Measurements from ENCODE around the gene IQGAP3.

DNA sequence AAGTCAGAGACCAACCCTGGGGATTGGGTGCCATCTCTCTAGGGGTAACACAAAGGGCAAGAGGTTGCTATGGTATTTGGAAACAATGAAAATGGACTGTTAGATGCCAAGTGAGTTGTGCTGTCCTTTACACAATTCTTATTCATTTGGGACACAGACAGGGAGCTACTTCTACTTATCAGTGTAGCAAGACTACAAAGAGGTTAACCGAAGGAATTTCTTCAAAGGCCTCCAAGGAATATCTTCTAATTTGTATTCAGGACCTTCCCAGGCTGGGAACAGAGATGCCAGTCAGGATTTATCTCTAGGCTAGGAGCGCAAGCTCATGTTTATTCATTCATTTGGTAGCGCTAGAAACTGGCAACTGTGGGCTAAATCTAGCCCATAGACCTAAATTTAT, 21.8 kb upstream of the IQGAP3 start:
- TF ChIP-seq POLR2A (IDR thresholded peaks at IDR 0.05), result no peak
- TF ChIP-seq, protein P1, sequence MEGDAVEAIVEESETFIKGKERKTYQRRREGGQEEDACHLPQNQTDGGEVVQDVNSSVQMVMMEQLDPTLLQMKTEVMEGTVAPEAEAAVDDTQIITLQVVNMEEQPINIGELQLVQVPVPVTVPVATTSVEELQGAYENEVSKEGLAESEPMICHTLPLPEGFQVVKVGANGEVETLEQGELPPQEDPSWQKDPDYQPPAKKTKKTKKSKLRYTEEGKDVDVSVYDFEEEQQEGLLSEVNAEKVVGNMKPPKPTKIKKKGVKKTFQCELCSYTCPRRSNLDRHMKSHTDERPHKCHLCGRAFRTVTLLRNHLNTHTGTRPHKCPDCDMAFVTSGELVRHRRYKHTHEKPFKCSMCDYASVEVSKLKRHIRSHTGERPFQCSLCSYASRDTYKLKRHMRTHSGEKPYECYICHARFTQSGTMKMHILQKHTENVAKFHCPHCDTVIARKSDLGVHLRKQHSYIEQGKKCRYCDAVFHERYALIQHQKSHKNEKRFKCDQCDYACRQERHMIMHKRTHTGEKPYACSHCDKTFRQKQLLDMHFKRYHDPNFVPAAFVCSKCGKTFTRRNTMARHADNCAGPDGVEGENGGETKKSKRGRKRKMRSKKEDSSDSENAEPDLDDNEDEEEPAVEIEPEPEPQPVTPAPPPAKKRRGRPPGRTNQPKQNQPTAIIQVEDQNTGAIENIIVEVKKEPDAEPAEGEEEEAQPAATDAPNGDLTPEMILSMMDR (IDR thresholded peaks at IDR 0.05), result no peak

Measured in ovary (tissue), 3 donors.